ENCODE data around the gene WFIKKN2.

Gene WFIKKN2

GRCh38 chr17:50882851-50883250, 47.5 kb downstream of the WFIKKN2 start:
- peak; percentile 11 for DNase-seq

- DNase-seq = no peak
Observed at GRCh38 chr17:50883850-50884438, 48.6 kb downstream of the WFIKKN2 start.

GRCh38 chr17:50884439-50885311, 49.3 kb downstream of the WFIKKN2 start:
- DNase-seq = no peak

GRCh38 chr17:50887705-50888245, 52.4 kb downstream of the WFIKKN2 start:
- DNase-seq = no peak

- DNase-seq = no peak
Observed at GRCh38 chr17:50889528-50890118, 54.2 kb downstream of the WFIKKN2 start.

- no peak for DNase-seq
Observed at GRCh38 chr17:50890675-50891516, 55.5 kb downstream of the WFIKKN2 start.

- DNase-seq = no peak
Observed at GRCh38 chr17:50891577-50891989, 56.2 kb downstream of the WFIKKN2 start.

Measured in kidney glomerular epithelial cell (primary cell).